GM19328 (cell line): ENCODE data around the gene TOR4A.
"Not testable (repeated sequence)": the region's sequence is repeated elsewhere in the genome, so short reads cannot be mapped to it uniquely, and the experiment has no call there.

Source experiments
- ATAC-seq: cut with Tn5 transposase; IDR thresholded peaks from one replicate; pipeline ENCODE4 v1.9.1; 2021; ENCODE audit warnings: mild to moderate bottlenecking, moderate library complexity; ENCODE audit not compliant: unreplicated experiment

Gene TOR4A

DNA sequence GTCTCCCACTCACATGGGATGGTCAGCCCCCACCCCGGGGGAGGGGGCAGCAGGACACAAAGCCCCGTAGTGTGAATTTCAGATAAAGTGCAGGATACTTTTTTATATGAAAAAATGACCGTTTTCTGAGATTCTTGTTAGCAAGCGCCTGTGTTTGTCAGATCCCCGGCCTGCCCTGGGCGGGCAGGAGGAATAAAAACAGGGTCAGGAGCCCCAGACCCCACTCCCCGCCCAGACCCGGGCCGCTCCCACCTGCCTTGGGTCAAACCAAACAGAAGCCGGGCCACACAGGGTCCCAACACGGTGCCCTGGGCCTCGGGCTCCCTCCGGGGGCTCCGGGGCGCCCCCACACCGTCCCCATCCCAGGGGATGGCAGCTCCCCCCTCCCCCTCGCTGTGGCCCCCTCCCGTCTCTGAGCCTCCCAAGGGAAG lies 38.1 kb downstream of the TOR4A start:
- ATAC-seq, result no peak

DNA sequence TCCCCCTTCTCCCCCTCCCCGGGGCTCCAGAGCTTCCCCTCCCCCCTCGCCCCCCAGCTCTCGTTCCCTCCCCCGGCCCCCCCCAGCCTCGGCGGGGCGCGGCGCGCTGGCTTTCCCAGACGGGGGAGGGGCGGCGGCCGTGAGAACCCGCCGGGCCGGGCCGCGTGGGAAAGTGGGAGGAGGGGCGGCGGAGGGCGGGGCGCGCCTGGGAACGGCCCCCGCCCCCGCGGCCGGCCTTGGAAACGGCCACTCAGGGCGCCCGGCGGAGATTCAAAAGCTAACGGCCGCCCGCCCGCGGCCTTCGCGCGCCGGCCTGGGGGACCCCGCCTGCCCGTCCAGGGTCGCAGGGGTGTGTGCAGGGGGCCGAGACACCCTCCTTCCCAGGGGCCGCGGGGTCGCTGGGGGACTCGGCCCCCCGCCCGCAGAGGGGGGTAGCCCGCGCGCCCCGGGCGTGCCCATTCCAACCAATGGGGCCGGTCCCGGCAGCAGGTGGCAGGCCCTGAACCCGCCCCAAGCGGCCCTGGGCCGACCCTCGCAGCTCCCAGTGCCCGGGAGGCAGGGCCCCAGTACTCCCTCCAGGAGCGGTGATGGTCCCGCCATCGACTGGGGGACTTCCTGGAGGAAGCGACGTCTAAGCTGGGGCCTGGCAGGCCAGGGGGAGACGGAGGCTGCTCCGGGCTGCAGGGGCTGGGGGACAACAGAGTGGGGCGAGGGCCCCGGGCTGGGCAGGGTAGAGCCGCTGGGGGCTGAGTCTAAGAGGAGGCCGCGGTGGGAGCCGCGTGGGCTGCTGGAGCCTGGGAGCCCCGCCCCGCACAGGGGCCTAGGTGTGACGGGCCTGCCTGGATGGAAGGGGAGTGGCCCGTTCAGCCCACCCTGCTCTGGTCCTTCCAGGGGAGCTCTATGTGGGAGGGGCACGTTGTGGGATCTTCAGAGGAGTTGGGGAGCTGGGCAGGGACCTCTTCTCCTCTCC lies 38.8 kb downstream of the TOR4A start:
- ATAC-seq, result no peak

DNA sequence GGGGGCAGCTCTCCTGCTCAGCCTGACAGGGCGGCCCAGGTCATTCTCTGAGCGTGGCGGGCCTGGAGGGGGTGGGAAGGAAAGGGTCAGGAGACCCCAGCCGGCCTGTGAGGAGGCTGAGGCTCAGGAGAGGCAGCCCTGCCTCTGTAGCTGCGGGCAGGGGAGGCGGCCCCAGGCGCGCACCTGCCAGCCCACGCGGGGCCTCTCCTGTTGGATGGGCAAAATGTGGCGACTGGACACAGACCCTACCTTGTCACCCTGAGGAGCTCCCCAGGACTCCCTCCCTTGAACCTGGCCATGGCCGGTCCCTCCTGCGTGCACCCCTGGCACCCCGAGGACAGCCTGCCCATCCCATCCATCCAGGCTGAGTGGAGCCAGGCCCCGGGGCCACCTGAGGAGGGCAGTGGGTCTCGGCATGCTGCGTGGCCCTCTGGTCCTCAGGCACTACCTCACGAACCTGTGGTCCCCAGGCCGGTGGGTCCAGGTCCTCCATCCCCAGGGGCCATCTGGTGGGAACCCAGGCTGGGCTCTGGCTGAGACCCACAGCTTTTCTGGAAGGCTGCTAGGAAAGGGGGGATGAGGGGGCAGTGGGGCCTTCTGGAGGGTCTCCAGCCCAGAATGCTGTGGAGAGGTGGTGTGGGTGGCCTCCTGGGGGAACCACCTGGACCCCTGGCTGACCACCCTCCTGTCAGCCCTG lies 39.6 kb downstream of the TOR4A start:
- ATAC-seq, result no peak

DNA sequence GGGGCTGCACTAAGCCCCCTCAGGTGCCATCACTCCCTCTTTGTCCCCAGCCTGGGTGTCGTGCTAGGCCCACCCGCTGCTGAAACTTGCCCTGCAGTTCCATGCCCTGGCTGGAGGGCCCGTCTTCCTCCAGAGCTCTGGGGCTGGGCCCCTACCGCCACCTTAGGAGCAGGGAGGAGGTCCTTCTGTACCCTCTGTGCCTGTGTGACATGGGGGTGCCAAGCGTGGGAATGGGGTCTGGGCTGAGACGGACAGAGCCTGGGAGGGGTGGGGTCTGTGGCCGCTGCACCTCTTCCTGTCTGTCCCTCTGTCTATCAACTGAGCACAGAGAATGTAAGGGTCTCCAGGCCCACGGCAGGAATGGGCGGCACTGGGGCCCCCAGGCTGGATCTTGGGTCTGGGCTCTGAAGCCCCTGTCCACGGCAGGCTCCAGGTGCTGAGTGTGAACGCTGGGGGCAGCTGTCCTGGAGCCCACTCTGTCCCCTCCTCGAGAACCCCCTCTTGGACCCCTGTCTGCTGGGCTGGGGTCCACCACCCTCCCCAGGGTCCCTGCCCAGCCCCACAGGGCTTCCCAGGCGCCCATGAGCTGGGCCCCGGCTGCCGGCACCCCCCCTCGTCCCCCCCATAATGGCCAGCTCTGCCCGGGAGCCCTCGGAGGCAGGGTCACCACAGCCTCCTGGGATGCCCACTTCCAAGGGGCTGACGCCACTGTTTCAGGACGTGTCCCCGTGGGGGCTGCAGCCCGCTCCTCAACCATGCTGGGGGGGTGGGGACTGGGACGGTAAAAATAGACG lies 40.4 kb downstream of the TOR4A start:
- ATAC-seq, result no peak

DNA sequence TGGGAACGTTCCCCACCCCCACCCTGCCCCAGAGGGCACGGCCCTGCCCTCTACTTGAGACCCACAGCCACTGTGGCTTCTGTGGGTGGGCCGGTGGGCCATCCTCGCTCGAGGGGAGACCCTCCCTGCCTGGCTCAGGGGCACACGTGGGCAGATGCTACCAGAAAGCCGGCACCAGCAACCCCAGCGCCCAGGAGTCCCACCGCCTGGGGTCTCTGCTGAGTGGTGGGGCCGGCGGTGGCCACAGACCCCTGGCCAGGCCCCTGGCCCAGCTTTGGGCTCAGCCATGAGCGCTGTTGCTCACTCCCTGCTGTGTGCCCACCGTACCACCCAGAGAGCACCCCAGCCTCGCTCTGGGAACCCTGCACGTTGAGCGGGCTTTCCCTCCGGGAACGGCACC lies 41.1 kb downstream of the TOR4A start:
- no peak for ATAC-seq

DNA sequence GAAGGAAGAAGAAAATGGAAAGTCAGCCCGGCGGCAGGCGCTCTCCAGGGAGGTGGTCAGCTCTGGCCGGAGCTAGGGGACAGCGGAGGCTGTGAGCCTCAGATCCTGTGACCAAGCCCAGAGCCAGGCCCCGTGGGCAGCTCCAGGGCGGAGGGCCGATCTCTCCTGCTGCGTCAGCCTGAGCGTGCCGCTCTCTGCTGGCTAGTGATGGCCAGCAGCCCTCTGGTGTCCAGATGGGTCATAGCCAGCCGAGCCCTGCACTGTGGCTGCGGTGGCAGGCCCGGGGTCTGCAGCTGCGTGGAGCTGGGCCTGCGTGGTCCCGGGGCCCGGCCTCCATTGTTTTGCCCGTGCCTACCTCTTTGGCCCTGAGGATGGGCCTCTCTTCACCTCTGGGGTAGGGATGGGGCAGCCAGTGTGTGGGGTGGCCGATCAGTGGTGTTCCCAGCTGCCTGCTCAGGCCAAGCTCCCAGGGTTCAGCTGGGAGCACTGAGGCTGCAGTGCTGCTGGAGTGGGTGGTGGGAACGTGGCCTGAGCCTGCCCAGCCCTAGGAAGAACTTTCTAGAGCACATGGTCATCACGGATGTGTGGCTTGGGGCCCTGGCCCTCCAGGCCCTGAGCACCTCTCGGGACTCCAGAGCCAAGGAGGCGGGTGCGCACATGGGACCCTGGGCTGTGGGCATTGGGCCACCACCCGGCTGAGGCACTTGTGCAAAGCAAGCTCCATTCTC lies 41.6 kb downstream of the TOR4A start:
- ATAC-seq, result no peak

DNA sequence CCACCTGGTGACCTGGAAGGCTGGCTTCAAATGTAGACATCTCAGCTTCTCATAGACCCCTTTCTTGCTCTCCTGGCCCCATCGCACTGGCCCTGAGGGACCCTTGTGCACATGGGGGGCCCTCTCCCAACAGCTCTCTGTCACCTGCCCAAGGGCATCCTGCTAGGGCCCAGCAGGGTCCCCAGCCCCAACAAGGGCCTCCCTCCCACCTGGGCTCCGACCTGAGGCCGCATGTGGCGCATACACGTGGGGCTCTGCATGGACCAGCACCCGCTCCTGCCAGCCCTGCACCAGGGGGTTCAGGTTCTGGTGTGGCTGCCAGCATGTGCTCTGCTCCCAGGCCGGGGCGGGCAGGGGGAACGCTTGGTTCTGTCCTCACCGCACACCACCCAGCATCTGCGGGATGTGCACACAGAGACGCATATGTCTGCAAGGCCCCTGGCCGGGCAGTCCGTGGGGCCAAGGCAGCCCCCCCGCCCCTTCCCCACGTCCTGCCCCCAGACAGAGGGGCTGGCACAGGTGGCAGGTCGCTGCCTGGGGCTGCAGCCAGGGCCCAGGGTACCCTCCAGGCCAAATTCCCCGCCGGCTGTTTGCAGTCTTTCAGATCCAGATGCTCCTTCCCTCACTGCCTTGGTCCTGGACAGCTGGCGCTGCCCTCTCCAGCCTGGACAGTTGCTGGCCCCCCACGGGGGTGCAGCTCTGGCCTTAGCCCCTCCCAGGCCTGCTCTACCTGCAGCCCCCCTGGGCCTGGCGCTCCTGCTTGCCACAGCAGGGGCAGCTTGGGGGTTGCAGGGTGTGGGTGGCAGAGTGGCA lies 42.4 kb downstream of the TOR4A start:
- ATAC-seq, result no peak

DNA sequence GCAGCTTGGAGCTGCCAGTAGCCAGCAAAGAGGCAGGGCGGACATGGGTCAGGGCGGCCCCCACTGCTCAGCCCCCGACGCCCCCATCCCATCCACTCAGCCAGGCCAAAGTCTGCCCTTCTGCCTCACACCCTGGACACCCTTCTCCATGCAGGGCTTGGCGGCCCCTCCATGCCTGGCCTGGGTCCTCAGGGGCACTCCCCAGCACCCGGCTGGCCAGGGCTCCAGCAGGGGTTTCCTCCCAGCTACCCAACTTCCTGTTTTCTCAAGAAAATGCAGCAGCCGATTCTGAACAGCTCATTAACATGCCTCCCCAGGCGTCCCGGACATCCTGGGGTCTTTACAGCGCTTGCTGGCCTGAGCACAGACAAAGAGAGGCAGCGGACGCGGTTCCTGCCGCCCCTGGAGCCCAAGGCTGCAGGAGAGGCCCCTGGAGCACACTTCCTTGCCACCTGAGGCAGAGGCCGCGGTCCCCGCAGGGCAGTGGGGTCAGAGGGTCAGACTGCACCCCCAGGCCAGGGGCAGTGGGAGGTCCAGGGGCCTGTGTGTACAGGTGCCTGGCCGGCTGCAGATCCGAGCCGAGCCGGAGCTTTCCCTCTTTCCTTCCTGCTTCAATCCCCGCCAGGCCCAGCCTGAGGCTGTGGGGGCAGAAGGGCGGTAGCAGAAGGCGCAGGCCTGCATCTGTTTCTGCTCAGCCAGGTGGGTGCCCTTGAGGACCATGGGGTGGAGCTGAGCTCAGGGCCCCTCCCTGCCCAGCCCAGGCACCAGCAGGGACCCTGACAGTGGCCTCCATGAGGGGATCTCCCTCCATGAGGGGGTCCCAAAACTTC lies 43.2 kb downstream of the TOR4A start:
- no peak for ATAC-seq

DNA sequence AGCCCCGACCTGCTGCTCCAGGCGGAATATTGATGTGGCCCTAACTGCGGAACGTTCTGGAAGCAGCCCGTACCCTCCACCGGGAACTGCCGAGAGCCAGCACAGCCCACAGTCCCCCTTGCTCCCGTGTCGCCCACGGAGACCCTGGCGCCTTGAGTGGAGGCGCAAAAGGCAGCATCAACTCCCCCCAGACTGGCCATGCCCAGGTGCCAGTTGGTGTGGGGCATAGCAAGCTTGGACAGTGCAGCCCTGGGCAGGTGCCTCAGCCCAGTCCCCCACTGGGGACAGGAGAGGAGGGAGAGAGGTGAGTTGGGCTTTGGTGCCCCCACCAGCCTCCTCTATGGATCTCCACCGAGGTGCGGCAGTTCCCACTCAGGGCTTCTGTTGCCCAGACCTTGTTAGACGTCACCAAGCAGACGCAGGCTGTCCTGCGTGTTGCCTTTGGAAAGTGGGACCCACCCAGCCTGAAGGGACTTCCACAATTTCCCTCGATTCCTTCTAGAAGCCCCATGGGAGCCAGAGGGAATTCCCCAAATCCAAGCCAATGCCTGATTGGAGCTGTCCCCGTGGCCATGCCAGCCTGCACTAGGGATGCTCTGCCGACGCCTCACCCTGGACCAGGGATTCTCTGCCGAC lies 44.3 kb downstream of the TOR4A start:
- no peak for ATAC-seq

DNA sequence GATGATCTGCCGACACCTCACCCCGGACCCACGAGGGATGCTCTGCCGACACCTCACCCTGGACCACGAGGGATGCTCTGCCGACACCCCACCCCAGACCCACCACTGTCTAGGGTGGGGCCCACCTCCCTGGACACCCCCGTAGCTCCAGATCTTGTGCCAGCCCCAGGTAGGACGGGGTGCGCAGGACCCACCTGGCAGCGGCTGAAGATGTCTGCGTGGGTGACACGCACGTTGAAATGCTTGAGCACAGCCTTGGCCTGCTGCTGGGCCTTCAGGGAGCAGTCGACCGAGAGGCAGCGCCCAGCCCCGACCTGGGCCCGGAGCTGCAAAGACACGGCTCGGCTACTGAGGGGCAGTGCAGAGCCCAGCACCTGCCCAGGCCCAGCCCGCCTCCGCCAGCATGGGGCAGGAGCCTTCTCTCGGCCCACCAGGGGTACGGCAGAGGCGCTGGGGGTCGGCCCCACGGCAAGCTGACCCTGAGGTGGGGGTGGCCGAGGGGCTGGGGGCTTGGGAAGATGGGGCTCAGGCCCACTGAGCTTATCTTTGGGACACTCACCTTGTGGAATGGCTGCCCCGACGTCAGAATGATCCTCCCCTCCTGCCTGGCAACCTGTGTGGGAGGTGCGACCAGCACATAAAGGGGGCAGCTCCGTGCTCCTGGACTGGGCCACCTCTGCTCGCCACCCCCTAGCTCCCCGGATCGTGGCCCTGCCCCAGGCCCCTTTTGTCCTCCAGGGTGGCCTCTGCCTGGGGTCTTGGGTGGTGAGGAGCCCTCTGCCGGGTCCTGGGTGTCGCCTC lies 46.2 kb downstream of the TOR4A start:
- ATAC-seq, result no peak

DNA sequence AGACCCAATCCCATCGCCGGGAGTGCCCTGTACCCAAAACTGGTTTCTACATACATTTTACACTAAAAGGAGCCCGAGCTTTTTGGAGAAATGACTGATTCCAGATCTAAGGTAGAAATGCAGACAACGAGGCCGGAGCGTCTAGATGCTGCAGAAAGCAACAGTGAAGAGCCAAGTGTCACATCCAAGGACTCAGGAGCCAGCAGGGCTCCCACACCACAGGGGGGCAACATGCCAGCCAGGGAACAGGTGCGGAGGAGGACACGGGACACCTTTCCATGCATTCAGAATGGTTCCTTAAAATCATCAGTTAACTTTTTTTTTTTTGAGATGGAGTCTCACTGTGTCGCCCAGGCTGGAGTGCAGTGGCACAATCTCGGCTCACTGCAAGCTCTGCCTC lies 47.6 kb downstream of the TOR4A start:
- ATAC-seq, result no peak

DNA sequence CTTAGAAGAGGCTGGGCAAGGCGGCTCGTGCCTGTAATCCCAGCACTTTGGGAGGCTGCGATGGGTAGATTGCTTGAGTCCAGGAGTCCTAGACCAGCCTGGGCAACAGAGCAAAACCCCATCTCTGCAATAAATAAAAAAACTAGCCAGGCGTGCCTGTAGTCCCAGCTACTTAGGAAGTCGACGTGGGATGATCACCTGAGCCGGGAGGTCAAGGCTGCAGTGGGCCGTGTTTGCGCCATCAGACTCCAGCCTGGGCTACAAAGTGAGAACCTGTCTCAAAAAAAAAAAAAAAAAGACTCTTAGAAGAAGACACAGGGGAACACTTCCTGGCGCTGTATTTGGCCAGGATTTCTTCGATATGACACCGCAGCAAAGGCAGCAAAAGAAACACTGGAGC lies 48.3 kb downstream of the TOR4A start:
- no peak for ATAC-seq

DNA sequence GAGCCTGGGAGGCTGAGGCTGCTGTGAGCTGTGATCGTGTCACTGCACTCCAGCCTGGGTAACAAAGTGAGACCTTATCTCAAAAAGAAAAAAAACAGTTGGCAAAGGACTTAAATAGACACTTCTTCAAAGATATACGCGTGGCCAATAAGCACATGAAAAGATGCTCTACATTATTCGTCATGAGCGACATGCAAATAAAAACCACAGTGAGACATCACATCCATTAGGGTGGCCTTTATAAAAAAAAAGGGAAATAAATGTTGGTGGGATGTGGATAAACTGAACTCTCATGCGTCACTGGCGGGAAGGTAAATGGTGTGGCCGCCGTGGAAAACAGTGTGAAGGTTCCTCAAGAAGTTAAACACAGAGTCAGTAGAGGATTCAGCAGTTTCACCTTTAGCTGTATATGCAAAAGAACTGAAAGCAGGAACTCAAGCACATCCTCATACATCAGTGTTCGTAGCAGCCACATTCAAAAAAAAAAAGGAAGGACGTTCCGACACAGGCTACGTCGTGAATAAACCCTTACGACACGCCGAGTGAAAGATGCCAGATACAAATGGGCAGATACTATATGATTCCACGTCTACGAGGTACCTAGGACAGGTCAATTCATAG lies 49.0 kb downstream of the TOR4A start:
- no peak for ATAC-seq

DNA sequence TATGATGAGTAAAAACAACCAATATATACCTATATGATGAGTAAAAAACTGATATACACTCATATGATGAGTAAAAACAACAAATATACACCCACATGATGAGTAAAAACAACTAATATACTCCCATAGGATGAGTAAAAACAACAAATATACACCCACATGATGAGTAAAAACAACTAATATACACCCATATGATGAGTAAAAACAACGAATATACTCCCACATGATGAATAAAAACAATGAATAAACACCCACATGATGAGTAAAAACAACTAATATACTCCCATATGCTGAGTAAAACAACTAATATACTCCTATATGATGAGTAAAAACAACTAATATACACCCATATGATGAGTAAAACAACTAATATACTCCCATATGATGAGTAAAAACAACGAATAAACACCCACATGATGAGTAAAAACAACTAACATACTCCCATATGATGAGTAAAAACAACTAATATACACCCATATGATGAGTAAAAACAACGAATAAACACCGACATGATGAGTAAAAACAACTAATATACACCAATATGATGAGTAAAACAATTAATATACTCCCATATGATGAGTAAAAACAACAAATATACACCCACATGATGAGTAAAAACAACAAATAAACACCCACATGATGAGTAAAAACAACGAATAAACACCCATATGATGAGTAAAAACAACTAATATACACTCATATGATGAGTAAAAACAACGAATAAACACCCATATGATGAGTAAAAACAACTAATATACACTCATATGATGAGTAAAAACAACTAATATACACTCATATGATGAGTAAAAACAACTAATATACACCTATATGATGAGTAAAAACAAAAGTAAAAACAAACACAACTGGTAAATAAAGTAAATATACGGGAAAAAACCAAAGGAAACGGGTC lies 50.4 kb downstream of the TOR4A start:
- not testable (repeated sequence) for ATAC-seq

DNA sequence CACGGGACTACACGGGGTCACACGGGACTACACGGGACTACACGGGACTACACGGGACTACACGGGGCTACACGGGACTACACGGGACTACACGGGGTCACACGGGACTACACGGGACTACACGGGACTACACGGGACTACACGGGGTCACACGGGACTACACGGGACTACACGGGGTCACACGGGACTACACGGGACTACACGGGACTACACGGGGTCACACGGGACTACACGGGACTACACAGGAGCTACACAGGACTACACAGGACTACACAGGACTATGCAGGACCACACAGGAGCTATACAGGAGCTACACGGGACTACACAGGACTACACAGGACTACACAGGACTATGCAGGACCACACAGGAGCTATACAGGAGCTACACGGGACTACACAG lies 52.1 kb downstream of the TOR4A start:
- ATAC-seq, result not testable (repeated sequence)

DNA sequence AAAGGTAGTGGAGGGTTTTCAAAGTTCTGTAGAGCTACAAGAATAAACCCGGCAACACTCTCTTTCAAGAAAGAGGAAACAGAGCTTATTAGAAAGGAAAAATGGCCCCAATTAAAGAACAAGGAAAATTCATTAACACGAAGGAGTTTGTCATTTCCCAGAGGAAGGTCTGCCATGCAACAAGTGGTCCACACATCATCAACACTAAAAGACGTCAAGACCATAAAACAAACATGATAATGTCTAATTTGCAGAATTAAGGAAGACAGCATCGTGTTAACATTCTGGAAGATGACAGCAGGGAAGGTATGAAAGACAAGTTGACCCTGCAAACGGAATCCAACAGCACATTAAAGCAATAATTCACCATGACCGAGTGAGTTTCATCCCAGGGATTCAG lies 53.2 kb downstream of the TOR4A start:
- no peak for ATAC-seq
